Lung (tissue), 13 donors: ENCODE measurements around the gene CCL3. TPM values are rescaled to one million over a fixed set of nuclear protein-coding genes. Genes with fewer than 3 reads are reported as not detected.

Experiments used
- ATAC-seq: fragments of 200-7000 bp; cut with Tn5 transposase; one replicate; pipeline ENCODE4 v1.9.1; 2020; ENCODE audit warnings: moderate number of reproducible peaks; ENCODE audit not compliant: insufficient read depth, low FRiP score
- DNase-seq, 3 donors: peaks; one replicate each; pipeline ENCODE4 v3.0.0-alpha.2; 2013 to 2017
- H3K27ac ChIP-seq, 2 donors: one replicate each; pipeline ENCODE4 v1.5.1; 2013; ENCODE audit warnings: mild to moderate bottlenecking in 2 of 2, moderate library complexity in 2 of 2, control low read depth in 1 of 2, inconsistent platforms in 1 of 2, low read depth in 1 of 2, low read length in 1 of 2
- H3K27me3 ChIP-seq, 3 donors: one replicate each; pipeline ENCODE4 v1.5.1; 2013; ENCODE audit warnings: low read length in 2 of 3; ENCODE audit not compliant: control insufficient read depth in 3 of 3, insufficient read depth in 3 of 3
- H3K36me3 ChIP-seq, 4 donors: one replicate each; pipeline ENCODE4 v1.5.1; 2013; ENCODE audit warnings: low read length in 4 of 4, mild to moderate bottlenecking in 1 of 4, moderate library complexity in 1 of 4; ENCODE audit not compliant: control insufficient read depth in 4 of 4, insufficient read depth in 4 of 4
- H3K4me1 ChIP-seq, 5 donors: one replicate each; pipeline ENCODE4 v1.5.1; 2013; ENCODE audit warnings: low read length in 5 of 5, mild to moderate bottlenecking in 2 of 5, moderate library complexity in 1 of 5; ENCODE audit not compliant: control insufficient read depth in 5 of 5, insufficient read depth in 5 of 5
- H3K4me3 ChIP-seq: one replicate; pipeline ENCODE4 v1.5.1; 2013; ENCODE audit warnings: mild to moderate bottlenecking, control low read depth, moderate library complexity
- H3K9ac ChIP-seq, 2 donors: one replicate each; pipeline ENCODE4 v1.5.1; 2013; ENCODE audit warnings: low read length in 2 of 2, control low read depth in 1 of 2; ENCODE audit not compliant: insufficient read depth in 1 of 2
- H3K9me3 ChIP-seq, 4 donors: one replicate each; pipeline ENCODE4 v1.5.1; 2013; ENCODE audit warnings: low read length in 3 of 4, mild to moderate bottlenecking in 1 of 4, moderate library complexity in 1 of 4; ENCODE audit not compliant: control insufficient read depth in 4 of 4, insufficient read depth in 3 of 4
- CTCF ChIP-seq: IDR thresholded peaks from 2 replicates; pipeline ENCODE4 v1.5.1; 2012; ENCODE audit warnings: mild to moderate bottlenecking; ENCODE audit errors: control extremely low read depth, extremely low read depth
- WGBS, 2 donors: extraction: QIAGEN DNeasy Blood & Tissue Kit; methylation state at CpG; one replicate each; pipeline ENCODE4 v1.1.7; 2013; 5-methylcytosine and 5-hydroxymethylcytosine counted together
- polyA plus RNA-seq, 2 donors: library from polyadenylated mRNA; stranded (reverse); fragments of 200-250 nt; gene quantifications; one replicate each; pipeline ENCODE4 v1.2.1, GENCODE V29; 2013
- small RNA-seq: library from RNA; depleted of rRNA; stranded (forward); fragments of <200 nt; gene quantifications from one replicate; pipeline ENCODE3, GENCODE V24; 2014; ENCODE audit warnings: low replicate concordance
- total RNA-seq, 2 donors: library from RNA; depleted of rRNA in 1 of 2; stranded (reverse); fragments of >200 nt in 1 of 2; gene quantifications; one replicate each; pipeline ENCODE4 v1.2.1, GENCODE V29; 2014 to 2021
- donor health status: control.
- donor health status: control.
- donor health status: Bipolar disorder and iron deficiency.
- donor health status: healthy.
- donor health status: DM: yes; HTN: yes; CAD: no.

The CCL3 gene
- total and polyA plus RNA-seq, 4 donors = 7.8 to 526 (median 23.9) TPM

- ATAC-seq (no peak), DNase-seq (no peak)
- Histone ChIP-seq H3K27me3 (no peaks in the 10 kb centered on the region), H3K9me3 (peaks cover 0 to 9% (median 7%) of the 10 kb centered on the region in 4 donors), H3K9ac (no peak overlapping the region), H3K4me1 (no peaks in the 10 kb centered on the region), H3K4me3 (no peak overlapping the region), H3K36me3 (no peaks in the 10 kb centered on the region), H3K27ac (no peak overlapping the region)
- 79 to 86% methylated on average over 2 of the region's 2 CpGs for WGBS, 2 donors
- no peak for TF ChIP-seq CTCF
These were observed 41.9 kb downstream of the CCL3 start for GRCh38 chr17:36048066-36048465.

Small RNA genes within 50 kb of the gene (small RNA-seq; reads per million reads assigned to genes)
- gene RN7SL301P = not detected

Other genes with a start within 250 kb of the CCL3 start
- gene HEATR9, start 221.3 kb downstream of the CCL3 start, total RNA-seq = under 1 TPM in 1 of 2 donors, not detected in 1; 0.17 TPM
- under 1 TPM in 1 of 2 donors, not detected in 1; 0.05 TPM for gene HEATR9, start 221.3 kb downstream of the CCL3 start, polyA plus RNA-seq
- gene CCL5, start 209.8 kb downstream of the CCL3 start, total RNA-seq = 1 to 10 TPM; 3.2 to 6.8 TPM
- gene CCL5, start 209.8 kb downstream of the CCL3 start, polyA plus RNA-seq = 10 to 100 TPM; 14.5 to 15.3 TPM
- not detected for gene RDM1, start 159.4 kb downstream of the CCL3 start, total RNA-seq
- gene RDM1, start 159.4 kb downstream of the CCL3 start, polyA plus RNA-seq = under 1 TPM; 0.10 to 0.26 TPM
- gene LYZL6, start 146.4 kb downstream of the CCL3 start, total RNA-seq = not detected
- not detected for gene LYZL6, start 146.4 kb downstream of the CCL3 start, polyA plus RNA-seq
- gene CCL16, start 108.6 kb downstream of the CCL3 start, total RNA-seq = under 1 TPM in 1 of 2 donors, not detected in 1; 0.18 TPM
- gene CCL16, start 108.6 kb downstream of the CCL3 start, polyA plus RNA-seq = under 1 TPM; 0.14 to 0.20 TPM
- gene CCL14, start 103.4 kb downstream of the CCL3 start, total RNA-seq = 10 to 100 TPM in 1 of 2 donors, 1 to 10 TPM in 1; 2.9 to 25.3 TPM
- 10 to 100 TPM; 31.3 to 66.0 TPM for gene CCL14, start 103.4 kb downstream of the CCL3 start, polyA plus RNA-seq
- 1 to 10 TPM; 1.3 to 1.4 TPM for gene CCL15, start 88.6 kb downstream of the CCL3 start, total RNA-seq
- 1 to 10 TPM in 1 of 2 donors, under 1 TPM in 1; 0.84 to 1.1 TPM for gene CCL15, start 88.6 kb downstream of the CCL3 start, polyA plus RNA-seq
- gene CCL23, start 72.2 kb downstream of the CCL3 start, total RNA-seq = 1 to 10 TPM in 1 of 2 donors, not detected in 1; 5.1 TPM
- 10 to 100 TPM in 1 of 2 donors, 1 to 10 TPM in 1; 7.2 to 34.4 TPM for gene CCL23, start 72.2 kb downstream of the CCL3 start, polyA plus RNA-seq
- gene CCL18, start 25.9 kb downstream of the CCL3 start, total RNA-seq = 10 to 100 TPM in 1 of 2 donors, 1 to 10 TPM in 1; 8.7 to 41.0 TPM
- gene CCL18, start 25.9 kb downstream of the CCL3 start, polyA plus RNA-seq = 10 to 100 TPM; 76.1 to 89.9 TPM
- 10 to 100 TPM; 15.1 to 27.0 TPM for gene CCL4, start 13.7 kb upstream of the CCL3 start, total RNA-seq
- 100 to 1,000 TPM in 1 of 2 donors, 1 to 10 TPM in 1; 8.3 to 502 TPM for gene CCL4, start 13.7 kb upstream of the CCL3 start, polyA plus RNA-seq
- gene TBC1D3B, start 86.5 kb upstream of the CCL3 start, total RNA-seq = 1 to 10 TPM; 2.2 to 7.5 TPM
- gene TBC1D3B, start 86.5 kb upstream of the CCL3 start, polyA plus RNA-seq = 1 to 10 TPM; 1.6 to 3.8 TPM
- gene CCL3L1, start 106.6 kb upstream of the CCL3 start, total RNA-seq = 10 to 100 TPM in 1 of 2 donors, 1 to 10 TPM in 1; 3.5 to 24.7 TPM
- gene CCL3L1, start 106.6 kb upstream of the CCL3 start, polyA plus RNA-seq = 10 to 100 TPM in 1 of 2 donors, under 1 TPM in 1; 0.98 to 62.1 TPM
- gene CCL4L2, start 120.9 kb upstream of the CCL3 start, total RNA-seq = 10 to 100 TPM; 10.7 to 52.2 TPM
- gene CCL4L2, start 120.9 kb upstream of the CCL3 start, polyA plus RNA-seq = 100 to 1,000 TPM in 1 of 2 donors, 1 to 10 TPM in 1; 4.5 to 125 TPM
- gene TBC1D3I, start 174.4 kb upstream of the CCL3 start, total RNA-seq = not detected
- gene TBC1D3I, start 174.4 kb upstream of the CCL3 start, polyA plus RNA-seq = under 1 TPM; 0.39 to 0.73 TPM
- not detected for gene TBC1D3G, start 233.7 kb upstream of the CCL3 start, total RNA-seq
- gene TBC1D3G, start 233.7 kb upstream of the CCL3 start, polyA plus RNA-seq = not detected